NOMO-1 treated with DMSO at 0.1 percent for 48 hours (cell line): Measurements from ENCODE around the gene CRPPA.
"Not testable (repeated sequence)": the region's sequence is repeated elsewhere in the genome, so short reads cannot be mapped to it uniquely, and the experiment has no call there.

Experiments
- DNase-seq: peaks from one replicate; lab custom pipeline; 2025; ENCODE audit not compliant: unreplicated experiment; lab: John Stamatoyannopoulos, UW

Gene CRPPA

DNA sequence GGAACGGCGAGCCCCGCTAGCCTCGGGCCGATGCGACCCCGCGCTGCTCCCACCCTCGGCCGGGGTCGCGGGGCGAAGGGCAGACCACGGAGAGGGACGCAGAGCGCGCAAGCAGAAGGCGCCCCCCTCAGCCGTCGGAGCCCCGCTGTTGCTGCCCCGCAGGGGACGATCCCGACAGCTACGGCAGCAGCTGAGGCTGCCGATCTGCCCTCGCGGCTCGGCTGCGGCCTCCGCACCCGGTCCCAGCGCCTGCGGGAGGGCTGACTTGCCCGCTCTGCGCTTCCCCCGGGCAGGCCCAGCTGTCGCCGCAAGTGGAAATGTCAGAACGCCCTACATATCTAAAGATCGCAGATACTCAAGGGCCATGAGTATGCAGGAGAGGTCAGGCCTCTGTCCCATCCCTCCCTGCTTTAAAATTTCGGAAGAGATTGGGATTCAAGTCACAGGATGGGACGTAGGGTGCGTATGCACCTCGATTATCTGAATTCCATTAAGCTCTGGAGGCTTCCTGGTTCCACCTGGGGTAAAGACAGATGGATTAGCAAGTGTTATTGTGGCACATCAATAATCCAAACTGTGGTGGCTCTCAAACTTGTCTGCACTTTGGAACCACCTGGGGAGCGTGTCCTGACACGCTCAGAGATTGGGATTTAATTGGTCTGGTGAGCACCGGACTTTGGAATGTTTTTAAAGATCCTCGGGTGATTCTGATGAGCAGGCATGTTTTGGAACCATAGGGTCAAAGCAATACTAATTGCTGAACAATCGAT is at the start of gene CRPPA:
CRPPA (minus strand) TSS at position 206 of the 770 bp plus-strand sequence. CDS start 216 bp downstream, outside the sequence.
- peak; percentile 4 for DNase-seq

DNA sequence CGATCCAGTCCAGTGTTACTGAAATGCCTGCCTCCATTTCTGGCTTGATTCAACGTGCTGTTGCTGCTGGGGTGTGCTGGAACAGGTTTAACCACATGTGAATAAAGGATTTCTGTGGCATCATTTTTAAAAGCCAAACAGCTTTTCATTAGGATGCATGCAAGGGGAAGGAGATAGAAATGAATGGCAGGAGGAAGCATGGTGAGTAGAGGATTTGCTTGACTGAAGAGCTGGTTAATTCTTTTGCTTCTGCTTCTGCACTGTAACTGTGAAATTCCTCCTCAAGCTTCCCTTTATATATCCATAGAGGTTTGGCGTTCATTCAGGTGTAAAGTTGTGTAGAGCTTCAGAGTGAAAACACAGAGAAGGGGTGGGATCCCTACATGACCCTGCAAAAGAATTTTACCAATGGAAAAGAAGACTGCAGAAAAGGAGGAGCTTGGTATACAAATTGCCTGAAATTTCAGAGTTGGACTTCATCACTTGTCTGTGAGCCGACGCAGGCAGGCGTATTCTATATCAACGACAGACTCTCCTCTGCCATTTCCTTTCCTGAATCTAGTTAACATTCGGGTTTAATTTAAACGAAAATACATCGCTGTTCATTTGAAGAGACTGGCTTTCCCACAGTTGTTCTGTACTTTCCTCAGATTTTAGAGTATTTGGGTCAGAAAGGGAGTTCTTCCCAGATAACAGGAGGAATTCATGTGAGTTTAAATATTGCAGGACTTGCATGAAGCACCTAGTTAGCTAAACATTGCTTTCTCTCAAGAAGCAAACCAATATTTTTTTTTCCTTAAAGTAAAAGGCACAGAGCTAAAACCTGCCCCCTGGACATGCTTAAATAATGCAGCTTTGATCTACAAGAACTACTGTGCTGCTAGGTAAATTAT is 44.4 kb upstream of the CRPPA start, which contains the start of gene SOSTDC1:
SOSTDC1 (minus strand) TSS at position 270 of the 893 bp plus-strand sequence; CDS start at position 200, 70 bp downstream.
- no peak for DNase-seq

DNA sequence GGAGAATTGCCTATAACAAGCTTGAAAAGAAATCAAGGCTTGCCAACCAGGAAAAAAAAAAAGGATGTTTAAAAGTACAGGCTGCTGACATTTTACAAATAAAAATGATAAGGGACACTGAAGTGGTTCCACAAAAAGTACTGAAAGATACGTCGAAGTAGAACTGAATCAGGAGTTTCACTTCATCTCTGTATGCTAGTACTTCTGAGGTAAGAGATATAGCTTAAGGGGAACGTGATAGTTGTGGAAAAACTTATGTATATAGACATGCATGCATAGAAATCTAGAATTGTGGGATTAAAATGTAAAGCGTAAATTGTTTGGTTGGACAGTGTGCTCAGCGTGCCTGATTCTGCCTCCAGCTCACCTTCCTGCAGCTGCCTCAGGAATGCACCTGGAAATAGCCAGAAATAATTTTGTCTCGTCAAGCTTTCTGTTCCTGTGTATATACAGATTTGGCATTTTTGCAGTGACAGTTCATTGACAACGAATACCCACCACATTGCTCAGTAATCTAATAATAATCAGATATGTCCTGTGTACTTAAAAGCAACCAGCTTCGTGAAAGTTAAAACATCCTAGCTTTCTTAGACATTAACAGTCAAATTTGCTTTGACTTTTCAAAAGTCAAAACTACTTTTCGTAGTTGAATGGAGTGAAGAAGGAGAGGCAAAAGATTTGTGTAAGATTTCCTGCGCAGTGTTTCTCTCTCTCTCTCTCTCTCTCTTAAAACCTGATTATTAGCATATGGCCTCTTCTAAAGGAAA is 42.8 kb upstream of the CRPPA start:
- no peak for DNase-seq

- no peak for DNase-seq
Observed at GRCh38 chr7:16463520-16463919, 42.2 kb upstream of the CRPPA start.

GRCh38 chr7:16462431-16462889 is 41.1 kb upstream of the CRPPA start:
- no peak for DNase-seq

- no peak for DNase-seq
Observed at GRCh38 chr7:16460789-16461493, 39.6 kb upstream of the CRPPA start.

- not testable (repeated sequence) for DNase-seq
Observed at GRCh38 chr7:16456303-16456702, 35.0 kb upstream of the CRPPA start.

DNA sequence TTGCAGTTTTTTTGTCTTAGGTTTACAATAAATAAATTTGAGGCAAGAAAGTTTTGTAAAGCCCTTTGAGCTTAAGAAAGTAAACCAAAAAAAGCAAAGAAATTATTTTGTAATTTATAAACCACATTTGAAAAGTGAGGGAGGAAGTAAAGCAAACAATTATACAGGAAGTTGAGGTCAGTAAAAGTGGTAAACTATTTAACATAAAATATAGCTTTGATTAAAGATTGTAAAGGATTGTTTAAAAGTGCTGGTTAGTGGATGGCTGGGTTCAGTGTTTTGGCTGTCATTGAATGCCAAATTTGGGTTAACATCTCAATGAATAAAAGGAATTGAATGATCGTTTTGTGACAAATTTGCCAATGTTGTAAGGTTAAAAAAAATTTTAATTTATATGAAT is 34.3 kb upstream of the CRPPA start:
- DNase-seq: peak; percentile 43

GRCh38 chr7:16450366-16450765 is 29.0 kb upstream of the CRPPA start:
- DNase-seq: no peak

- no peak for DNase-seq
Observed at GRCh38 chr7:16447876-16448275, 26.5 kb upstream of the CRPPA start.

DNA sequence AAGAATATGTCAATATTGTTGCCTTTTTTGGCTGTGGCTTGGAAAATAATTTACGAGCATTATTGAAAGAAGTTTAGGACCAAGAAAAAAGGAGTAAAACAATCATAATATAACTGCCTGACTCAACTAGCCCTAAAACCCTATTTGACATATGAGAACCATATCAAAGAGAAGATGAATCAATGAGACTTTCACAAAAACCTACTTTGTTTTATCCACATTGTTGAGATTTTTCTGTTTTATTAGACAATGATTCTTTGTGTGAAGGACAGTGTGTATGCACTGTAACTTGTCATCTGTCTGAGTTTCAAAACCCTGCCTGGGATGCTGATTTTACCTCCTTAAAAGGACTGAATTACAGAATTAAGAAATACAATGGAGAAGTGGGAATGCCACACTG is 25.2 kb upstream of the CRPPA start:
- no peak for DNase-seq

DNA sequence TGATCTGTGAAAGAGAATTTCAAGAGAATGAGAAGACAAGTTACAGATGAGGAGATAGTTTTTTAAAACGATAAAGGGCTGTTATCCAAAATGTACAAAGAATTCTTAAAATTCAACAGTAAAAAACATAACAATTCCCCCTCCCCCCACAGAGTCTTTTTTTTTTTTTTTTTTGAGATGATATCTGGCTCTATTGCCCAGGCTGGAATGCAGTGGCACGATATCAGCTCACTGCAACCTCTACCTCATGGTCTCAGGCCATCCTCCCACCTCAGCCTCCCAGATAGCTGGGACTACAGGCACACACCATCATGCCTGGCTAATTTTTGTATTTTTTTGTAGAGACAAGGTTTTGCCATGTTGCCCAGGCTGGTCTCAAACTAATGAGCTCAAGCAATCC is 22.5 kb upstream of the CRPPA start:
- DNase-seq: not testable (repeated sequence)

DNA sequence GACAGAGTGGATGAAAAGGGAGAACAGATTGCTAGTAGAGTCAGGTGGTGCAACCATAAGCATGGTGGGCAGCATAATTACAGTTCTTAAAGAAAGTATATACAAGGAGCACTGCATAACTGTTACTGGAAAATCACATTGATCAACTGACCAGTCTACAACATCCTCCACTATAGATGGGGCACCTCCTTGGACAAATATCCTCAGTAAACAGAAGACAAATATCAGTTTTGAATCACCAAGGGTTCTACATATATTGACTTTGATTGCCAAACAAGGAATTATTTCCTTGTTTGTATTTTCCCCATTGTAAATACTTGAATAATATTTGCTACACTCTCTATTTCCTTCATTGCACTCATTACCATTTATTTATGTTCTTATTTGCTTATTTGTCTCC is 17.6 kb upstream of the CRPPA start:
- no peak for DNase-seq

- DNase-seq: no peak
Observed at GRCh38 chr7:16436306-16436705, 15.0 kb upstream of the CRPPA start.

- no peak for DNase-seq
Observed at GRCh38 chr7:16433568-16434122, 12.3 kb upstream of the CRPPA start.

DNA sequence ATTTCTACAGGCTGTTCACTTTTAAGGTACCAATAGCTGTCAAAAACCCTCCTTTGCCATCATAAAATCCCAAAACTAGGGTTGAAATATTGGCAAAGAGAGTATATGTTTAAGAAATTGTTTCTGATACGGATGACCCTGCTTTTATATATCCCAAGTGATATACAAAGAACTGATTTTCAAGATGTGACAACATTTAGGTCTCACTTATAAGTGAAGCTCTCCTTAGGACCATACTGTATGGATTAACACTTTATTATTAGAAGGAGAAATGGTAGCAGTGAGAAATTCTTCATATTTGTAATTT is 11.0 kb upstream of the CRPPA start:
- no peak for DNase-seq

GRCh38 chr7:16431646-16432424 is 10.5 kb upstream of the CRPPA start:
- peak; percentile 15 for DNase-seq

- DNase-seq: no peak
Observed at GRCh38 chr7:16430133-16430532, 8.8 kb upstream of the CRPPA start.

DNA sequence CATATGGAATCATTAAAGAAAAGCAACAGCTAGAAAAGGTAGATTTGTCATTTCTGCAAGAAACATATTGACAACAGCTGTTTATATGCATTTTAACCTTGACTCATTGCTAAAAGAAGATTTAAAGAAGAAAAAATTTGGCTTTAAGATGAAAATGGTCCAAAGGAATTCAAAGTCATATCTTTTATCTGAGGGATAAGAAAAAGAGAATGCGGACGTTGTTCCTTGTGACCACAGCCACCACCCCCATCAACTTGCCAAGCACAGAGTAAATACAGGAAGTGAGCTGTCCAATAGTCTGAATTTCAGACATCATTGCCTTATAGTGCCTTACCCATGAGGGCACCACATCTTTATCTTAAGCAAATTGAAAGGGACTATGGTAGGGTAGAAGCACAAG is 7.3 kb upstream of the CRPPA start:
- DNase-seq: peak; percentile 19

GRCh38 chr7:16428182-16428581 is 6.8 kb upstream of the CRPPA start:
- no peak for DNase-seq
